NCI-H1436 treated with DMSO at 0.1 percent for 48 hours (cell line): ENCODE results near the gene CXCR1.
"Not testable (repeated sequence)": the region's sequence is repeated elsewhere in the genome, so short reads cannot be mapped to it uniquely, and the experiment has no call there.

Source experiments
- DNase-seq: peaks from one replicate; lab custom pipeline; 2025; lab: John Stamatoyannopoulos, UW

CXCR1 gene

GRCh38 chr2:218166791-218167190 is at the start of gene CXCR1:
Gene CXCR1, minus strand, starts transcription at chr2:218166962. Its CDS starts 1,751 bp downstream, at chr2:218165211.
- no peak for DNase-seq

- DNase-seq = no peak
Observed at GRCh38 chr2:218216336-218216673, 49.5 kb upstream of the CXCR1 start.

DNA sequence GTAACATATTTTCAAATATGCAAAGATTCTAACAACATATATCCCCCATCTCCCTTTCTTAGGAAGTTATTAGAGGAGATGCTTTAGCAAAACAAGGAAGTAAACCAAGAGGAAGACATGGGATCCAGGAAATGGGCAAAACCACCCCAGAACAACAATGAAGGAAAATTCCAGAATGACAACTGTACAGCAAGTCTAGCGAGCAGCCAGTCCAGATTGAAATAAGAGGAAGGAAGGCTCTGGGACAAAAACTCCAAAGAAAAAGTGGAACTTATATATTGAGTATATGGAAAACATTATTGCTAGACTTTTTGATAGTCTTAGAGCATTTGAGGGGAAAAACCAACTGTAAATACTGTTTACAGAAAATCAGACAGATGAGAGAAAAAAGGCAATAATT is 47.4 kb upstream of the CXCR1 start:
- DNase-seq = no peak

DNA sequence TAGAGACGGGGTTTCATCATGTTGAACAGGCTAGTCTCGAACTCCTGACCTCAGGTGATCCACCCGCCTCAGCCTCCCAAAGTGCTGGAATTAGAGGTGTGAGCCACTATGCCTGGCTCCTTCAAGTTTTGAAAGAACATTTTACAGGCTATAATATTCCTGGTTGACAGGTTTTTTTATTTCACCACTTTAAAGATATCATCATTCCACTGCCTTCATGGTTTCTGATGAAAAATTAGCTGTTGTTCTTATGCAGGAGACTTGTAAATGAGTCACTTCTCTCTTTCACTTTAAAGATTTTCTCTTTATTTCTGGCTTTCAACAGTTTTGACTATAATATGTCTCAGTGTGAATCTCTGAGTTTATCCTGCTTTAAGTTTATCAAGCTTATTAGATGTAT is 42.3 kb upstream of the CXCR1 start:
- DNase-seq = no peak

DNA sequence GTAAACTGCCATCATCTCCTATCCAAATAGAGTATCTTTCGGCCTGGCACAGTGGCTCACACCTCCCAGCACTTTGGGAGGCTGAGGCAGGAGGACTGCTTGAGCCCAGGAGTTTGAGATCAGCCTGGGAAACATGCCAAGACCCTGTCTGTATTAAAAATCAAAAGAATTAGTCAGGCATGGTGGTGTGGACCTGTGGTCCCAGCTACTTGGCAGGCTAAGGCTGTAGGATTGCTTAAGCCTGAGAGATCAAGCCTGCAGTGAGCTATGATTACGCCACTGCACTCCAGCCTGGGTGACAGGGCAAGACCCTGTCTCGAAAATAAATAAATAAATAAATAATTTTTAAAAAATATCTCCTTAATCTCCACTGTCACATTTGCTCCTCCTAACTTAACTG is 35.5 kb upstream of the CXCR1 start:
- DNase-seq = no peak

DNA sequence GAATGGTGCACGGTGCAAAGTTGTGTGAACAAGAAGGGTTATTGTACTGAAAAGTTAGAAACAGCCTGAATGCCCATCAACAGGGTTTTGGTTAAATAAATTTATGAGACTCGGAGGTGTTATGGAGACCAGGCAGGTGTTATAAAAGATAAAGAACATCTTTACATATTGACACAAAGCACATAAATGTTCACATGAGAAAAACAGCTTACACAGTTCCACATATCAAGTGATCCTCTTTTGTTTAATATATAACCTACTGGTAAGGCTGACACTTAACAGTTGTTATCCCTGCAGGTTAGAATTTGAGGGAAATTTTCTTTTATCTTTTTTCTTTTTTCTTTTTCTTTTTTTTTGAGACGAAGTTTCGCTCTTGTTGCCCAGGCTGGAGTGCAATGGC is 30.2 kb upstream of the CXCR1 start:
- no peak for DNase-seq

GRCh38 chr2:218194880-218195279 is 28.1 kb upstream of the CXCR1 start:
- DNase-seq = no peak

GRCh38 chr2:218193701-218194100 is 26.9 kb upstream of the CXCR1 start:
- DNase-seq = no peak

DNA sequence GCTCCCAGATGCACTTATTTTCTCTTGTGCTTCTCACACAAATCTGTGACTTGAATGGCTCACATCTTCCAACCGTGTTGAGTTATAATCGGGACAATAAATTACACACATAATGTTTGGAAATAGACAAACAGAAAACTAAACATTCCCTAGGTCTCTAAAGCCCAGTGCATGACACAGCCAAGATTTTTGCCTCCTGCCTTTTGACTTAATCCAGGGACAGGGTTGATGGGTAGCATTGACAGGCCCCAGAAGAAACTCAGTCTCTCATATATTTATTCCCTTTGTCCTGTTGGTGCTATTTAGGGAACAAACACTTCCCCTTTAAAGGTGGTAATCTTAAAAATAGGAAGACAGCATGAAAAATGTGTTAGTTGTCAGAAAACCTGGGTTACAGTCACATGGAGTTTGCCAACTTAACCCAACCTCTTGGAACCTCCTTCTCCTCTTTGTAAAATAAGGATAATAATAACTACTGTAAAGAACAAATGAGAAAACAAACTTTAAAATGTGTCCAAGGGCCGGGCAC is 26.2 kb upstream of the CXCR1 start:
- DNase-seq = no peak

DNA sequence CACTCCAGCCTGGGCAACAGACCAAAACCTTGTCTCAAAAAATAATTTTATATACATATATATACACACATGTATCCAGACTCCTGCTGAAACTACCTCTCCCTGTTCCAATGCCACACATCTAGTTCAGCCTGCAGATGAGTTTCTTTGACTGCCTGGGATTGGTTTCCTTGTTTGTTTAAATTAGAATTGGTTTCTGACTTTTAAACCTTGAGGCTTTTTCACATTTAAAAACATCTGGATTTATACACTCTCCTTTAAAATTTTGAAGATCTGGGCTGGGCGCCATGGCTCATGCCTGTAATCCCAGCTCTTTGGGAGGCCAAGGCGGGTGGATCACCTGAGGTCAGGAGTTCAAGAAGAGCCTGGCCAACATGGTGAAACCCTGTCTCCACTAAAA is 21.8 kb upstream of the CXCR1 start:
- DNase-seq = no peak

DNA sequence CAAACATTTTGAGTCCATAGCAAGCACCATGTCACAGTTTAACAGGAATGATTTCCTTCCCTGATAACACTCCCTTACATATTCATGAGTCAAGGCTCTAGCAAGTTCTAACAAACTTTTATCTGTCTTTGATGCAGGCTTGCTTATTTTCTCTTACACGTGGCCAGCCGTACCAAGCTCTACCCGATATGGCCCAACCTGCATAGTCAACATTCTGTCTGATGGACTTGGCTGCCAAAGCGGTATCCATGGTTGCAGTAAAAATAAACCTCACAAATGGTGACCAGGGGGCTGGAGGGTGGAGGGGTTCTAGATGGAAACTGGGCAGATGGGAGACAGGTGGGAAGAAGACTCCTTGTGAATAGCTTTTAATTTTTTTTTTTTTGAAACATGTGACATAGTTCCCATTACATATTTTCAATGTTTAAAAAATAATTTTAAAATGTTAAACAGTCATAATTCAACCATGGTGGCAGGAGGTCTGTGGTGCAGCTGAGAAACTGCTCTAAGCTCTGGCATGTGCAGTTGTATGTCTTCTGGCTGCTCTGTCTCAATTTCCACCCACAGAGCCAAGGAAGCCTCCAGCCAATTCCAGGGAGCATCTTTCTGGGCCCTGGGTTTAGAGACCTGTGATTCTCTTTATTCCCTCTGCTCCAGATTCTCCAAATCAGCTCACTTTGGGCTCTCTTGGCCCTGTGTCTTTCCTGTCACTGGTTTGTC is 20.7 kb upstream of the CXCR1 start:
- DNase-seq = no peak

- no peak for DNase-seq
Observed at GRCh38 chr2:218186876-218187275, 20.1 kb upstream of the CXCR1 start.

DNA sequence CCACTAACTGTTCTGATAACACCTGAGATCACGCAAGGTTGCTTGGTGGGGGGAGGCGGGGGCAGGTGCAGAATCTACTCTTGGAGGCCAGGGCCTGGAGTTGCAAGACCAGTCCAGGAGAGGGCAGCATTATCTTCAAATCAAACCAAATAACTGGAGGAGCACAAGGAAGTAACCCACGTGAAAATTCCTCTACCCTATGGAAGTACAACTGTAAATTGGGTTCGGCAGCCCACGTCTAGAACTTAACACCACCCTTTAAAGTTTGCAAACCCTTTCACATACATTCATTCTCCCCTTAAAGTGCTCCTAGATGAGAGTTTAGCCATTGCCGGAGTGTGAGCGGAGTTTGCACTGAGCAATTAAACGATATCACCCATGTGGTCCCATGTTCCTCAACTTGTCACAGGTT is 19.6 kb upstream of the CXCR1 start:
- DNase-seq = no peak

- DNase-seq = no peak
Observed at GRCh38 chr2:218184331-218184730, 17.6 kb upstream of the CXCR1 start.

DNA sequence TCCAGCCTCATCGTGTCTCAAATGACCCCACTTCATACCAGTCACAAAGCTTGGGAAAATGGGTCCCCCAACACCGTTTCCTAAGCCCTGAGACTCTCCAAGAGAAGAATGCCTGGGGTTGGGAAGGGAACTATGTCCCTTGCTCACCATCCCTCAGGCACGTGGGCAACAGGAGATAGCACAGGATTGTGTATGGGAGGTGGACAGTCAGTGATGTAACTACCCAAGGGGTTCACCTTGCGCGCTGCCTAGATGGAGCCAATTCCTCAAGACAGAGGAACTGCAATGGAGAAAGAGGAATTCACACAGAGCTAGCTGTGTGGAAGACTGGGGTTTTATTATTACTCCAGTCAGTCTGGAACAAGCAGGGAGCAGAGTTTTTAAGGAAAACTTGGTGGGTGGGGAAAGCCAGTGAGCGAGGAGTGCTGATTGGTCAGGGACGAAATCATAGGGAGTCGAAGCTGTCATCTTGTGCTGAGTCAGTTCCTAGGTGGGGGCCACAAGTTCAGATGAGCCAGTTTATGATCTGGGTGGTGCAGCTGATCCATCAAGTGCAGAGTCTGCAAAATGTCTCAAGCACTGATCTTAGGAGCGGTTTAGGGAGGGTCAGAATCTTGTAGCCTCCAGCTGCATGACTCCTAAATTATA is 13.8 kb upstream of the CXCR1 start:
- no peak for DNase-seq

DNA sequence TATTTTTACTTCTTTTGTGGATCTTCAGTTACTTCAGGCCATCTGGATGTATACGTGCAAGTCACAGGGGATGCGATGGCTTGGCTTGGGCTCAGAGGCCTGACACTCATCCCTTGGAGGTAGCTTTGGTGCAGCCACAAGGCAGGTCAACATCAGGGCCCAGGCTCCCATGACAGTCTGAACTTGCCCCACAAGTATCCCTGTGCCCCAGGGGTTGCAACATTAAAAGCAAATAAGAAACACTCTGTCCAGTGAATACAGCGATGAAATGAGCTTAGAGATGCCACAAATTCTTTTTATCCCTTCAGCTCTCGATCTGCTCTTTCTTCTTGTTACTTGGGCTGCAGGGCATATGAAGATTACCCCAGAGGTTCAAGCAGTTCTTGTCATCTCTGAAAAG is 13.0 kb upstream of the CXCR1 start:
- no peak for DNase-seq

DNA sequence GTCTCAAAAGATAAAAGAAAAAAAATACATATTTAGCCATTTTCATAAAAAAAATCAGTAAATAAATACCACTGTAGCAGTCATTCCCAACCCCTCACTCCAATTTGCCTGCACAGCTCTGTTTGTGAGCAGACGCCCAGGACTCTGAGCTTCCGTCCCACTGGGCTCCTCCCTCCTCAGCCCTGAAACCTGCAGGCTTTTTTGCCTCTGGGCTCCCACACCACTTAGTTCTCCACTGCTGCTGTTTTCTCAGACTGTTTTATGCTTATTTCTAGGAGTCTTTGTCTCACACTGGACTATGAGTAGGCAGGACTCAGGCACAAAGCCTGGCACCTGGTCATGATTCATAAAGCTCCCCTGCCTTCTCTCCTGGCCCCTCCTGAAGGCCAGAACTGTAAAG is 6.1 kb upstream of the CXCR1 start:
- DNase-seq = no peak

DNA sequence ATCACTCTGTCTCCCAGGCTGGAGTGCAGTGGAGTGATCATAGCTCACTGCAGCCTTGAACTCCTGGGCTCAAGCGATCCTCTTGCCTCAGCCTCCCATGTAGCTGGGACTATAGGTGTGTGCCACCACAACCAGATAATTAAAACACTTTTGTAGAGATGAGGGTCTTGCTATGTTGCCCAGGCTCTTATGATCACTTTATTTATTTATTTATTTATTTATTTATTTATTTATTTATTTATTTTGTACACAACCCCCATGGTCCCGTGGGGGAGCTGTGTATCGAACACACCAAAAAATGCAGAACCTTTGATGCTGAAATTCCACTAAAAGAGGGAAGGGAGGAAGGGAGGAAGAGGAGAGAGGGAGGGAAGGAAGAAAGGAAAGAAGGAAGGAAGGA is 5.0 kb upstream of the CXCR1 start:
- not testable (repeated sequence) for DNase-seq

DNA sequence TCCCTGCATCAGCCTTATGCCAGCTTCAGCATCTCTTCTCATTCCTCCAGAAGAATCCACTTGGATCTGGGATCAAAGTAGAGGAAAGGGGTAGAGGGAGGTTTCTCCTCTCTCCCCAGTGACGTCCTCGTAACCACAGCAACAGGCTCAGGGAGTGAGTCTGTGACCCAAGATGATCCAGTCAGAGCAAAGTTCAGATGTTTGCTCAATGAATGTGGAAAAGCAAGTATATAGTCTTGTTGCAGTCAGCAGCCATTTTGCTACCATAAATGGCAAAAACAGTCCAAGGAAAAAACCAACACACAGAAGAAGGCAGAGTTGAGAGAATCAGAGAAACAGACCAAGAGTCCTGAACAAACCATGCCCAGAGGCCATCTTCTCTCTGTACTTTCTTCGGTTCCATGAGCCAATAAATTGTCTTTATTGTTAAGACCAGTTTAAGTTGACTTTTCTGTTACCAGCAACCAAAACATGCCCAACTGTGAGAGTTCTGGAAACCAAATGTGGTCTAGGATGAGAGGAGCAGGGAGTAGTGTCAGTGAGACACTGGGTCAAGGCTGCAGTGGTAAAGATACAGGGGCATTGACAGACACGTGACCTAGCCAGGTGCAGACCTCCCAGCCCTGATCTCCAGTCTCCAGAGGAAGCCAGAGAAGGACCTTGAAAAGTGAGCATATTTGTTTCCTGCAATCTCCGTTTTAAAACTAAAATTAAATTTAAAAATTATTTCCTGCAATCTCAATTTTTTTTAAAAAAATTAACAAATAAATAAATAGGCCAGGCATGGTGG is 3.2 kb upstream of the CXCR1 start:
- DNase-seq = no peak

GRCh38 chr2:218168635-218169462 is 2.1 kb upstream of the CXCR1 start:
- no peak for DNase-seq

GRCh38 chr2:218168016-218168415 is 1.3 kb upstream of the CXCR1 start:
- no peak for DNase-seq

DNA sequence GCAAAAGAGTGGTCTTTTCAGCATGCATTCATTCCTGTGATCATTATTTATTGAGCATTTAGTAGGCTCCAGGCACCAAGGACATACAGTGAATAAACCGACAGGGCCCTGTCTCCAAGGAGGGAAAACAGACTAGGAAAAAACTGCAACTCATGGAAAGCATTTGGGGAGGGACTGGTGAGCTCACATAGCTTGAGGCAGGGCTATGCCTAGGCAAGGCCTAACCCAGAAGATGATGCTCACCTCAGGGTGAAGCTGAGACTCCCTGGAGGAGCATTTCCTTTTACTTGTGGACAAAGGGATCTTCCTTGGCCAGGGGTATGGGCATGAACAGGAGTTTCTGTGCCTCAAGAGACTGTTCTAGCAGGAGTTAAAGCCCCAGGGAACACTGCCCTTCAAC is 3.9 kb downstream of the CXCR1 start:
- no peak for DNase-seq
